CD4-positive, alpha-beta T cell treated with Interleukin-15 for 4 hours (primary cell): ENCODE measurements around the gene IFITM2.
A peak's percentile ranks its signal among the peaks of the same experiment; 100 is the strongest.
"Not testable (repeated sequence)": the region's sequence is repeated elsewhere in the genome, so short reads cannot be mapped to it uniquely, and the experiment has no call there.

ENCODE experiments used
- DNase-seq: peaks from one replicate; pipeline ENCODE4 v3.0.0-alpha.2; 2020; ENCODE audit warnings: low spot score

IFITM2 gene

GRCh38 chr11:325796-326591 is 18.4 kb downstream of the IFITM2 start:
- no peak for DNase-seq

- DNase-seq = no peak
These were observed 18.9 kb downstream of the IFITM2 start for GRCh38 chr11:326592-326841.

GRCh38 chr11:326842-327580 is 19.4 kb downstream of the IFITM2 start:
- DNase-seq = peak; percentile 54

GRCh38 chr11:327581-327923 is 19.9 kb downstream of the IFITM2 start:
- no peak for DNase-seq

- DNase-seq = no peak
These were observed 20.4 kb downstream of the IFITM2 start for GRCh38 chr11:328012-328411.

- DNase-seq = not testable (repeated sequence)
These were observed 21.0 kb downstream of the IFITM2 start for GRCh38 chr11:328516-329100.

GRCh38 chr11:329886-330253 is 22.3 kb downstream of the IFITM2 start:
- no peak for DNase-seq

- DNase-seq = no peak
These were observed 22.7 kb downstream of the IFITM2 start for GRCh38 chr11:330307-330693.

GRCh38 chr11:330694-331357 is 23.2 kb downstream of the IFITM2 start:
- DNase-seq = no peak

GRCh38 chr11:331358-332060 is 23.9 kb downstream of the IFITM2 start:
- no peak for DNase-seq

GRCh38 chr11:332651-333480 is 25.2 kb downstream of the IFITM2 start:
- no peak for DNase-seq

- DNase-seq = not testable (repeated sequence)
These were observed 26.1 kb downstream of the IFITM2 start for GRCh38 chr11:333616-334263.

- no peak for DNase-seq
These were observed 26.8 kb downstream of the IFITM2 start for GRCh38 chr11:334264-334994.

- no peak for DNase-seq
These were observed 28.4 kb downstream of the IFITM2 start for GRCh38 chr11:335779-336658.

- DNase-seq = no peak
These were observed 29.1 kb downstream of the IFITM2 start for GRCh38 chr11:336659-337198.

GRCh38 chr11:337711-338110 is 30.1 kb downstream of the IFITM2 start:
- no peak for DNase-seq

GRCh38 chr11:339963-340362 is 32.3 kb downstream of the IFITM2 start:
- no peak for DNase-seq

- DNase-seq = no peak
These were observed 33.2 kb downstream of the IFITM2 start for GRCh38 chr11:340539-341512.
